Hepatocyte (in vitro differentiated cells): Measurements from ENCODE around the gene SCGB3A1.

ENCODE experiments used
- EZH2phosphoT487 ChIP-seq: fragments of 200-600 bp; sonication (generic); IDR thresholded peaks from one replicate; pipeline ENCODE4 v1.6.1; 2018; ENCODE audit warnings: antibody characterized with exemption, mild to moderate bottlenecking, low read depth, moderate library complexity; ENCODE audit not compliant: unreplicated experiment, severe bottlenecking
- TF ChIP-seq, protein P1 (sequence below): fragments of 200-600 bp; sonication (generic); IDR thresholded peaks from 2 replicates; pipeline ENCODE4 v1.5.1; 2016; ENCODE audit warnings: antibody characterized with exemption, mild to moderate bottlenecking; ENCODE audit not compliant: poor library complexity

DNA sequence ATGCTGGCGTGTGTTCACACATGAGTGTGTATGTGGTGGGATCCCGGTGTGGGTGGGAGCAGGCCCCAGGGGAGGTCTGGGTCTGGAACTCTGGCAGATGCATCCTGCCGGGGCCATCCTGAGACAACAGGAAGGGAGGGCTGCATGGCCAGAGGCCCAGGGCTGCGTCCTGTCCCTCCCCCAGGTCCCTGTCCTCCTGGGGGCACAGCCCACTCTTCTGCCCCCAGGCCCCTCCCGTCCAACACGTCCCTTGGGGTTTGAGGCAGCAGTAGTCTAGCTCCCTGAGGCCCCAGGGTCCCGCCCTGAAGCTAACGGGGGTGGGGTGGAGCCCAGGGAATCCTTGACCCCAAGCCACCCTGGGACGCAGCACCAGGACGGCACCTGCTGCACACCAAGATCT lies 41.5 kb upstream of the SCGB3A1 start:
- TF ChIP-seq, protein P1, sequence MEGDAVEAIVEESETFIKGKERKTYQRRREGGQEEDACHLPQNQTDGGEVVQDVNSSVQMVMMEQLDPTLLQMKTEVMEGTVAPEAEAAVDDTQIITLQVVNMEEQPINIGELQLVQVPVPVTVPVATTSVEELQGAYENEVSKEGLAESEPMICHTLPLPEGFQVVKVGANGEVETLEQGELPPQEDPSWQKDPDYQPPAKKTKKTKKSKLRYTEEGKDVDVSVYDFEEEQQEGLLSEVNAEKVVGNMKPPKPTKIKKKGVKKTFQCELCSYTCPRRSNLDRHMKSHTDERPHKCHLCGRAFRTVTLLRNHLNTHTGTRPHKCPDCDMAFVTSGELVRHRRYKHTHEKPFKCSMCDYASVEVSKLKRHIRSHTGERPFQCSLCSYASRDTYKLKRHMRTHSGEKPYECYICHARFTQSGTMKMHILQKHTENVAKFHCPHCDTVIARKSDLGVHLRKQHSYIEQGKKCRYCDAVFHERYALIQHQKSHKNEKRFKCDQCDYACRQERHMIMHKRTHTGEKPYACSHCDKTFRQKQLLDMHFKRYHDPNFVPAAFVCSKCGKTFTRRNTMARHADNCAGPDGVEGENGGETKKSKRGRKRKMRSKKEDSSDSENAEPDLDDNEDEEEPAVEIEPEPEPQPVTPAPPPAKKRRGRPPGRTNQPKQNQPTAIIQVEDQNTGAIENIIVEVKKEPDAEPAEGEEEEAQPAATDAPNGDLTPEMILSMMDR = no peak
- no peak for TF ChIP-seq EZH2phosphoT487
